Measurements from ENCODE around the gene PEBP1. TPM values are rescaled to one million over a fixed set of nuclear protein-coding genes. Genes with fewer than 3 reads are reported as not detected.

Gene PEBP1
- total and polyA plus RNA-seq, 2 of the 8 experiments (the other 6 are each of a cell fraction or from before 2014, with no cell fraction given): 444 to 622 TPM

GRCh38 chr12:118103601-118104382 lies 32.1 kb upstream of the PEBP1 start, which contains the start of gene VSIG10 (continued):
- no peak for TF ChIP-seq MAFK (IDR thresholded peaks at IDR 0.05; ENCODE audit: low read depth, low read length)
- TF ChIP-seq TAF1 (IDR thresholded peaks at IDR 0.05; ENCODE audit: low read depth, low read length): 0 out of 2 replicates have a peak, but pooled peaks have one; percentile 25
- no peak for TF ChIP-seq USF2 (IDR thresholded peaks at IDR 0.05; ENCODE audit: low read length)
- no peak for TF ChIP-seq SIRT6 (IDR thresholded peaks at IDR 0.05; ENCODE audit: low read length)
- no peak for TF ChIP-seq KDM1A (IDR thresholded peaks at IDR 0.05; ENCODE audit: borderline replicate concordance, low read length)
- no peak for TF ChIP-seq GABPA (IDR thresholded peaks at IDR 0.05; ENCODE audit: borderline replicate concordance, insufficient read depth, low read length)
- peak; percentile 62 for TF ChIP-seq KDM4A (IDR thresholded peaks at IDR 0.05; ENCODE audit: low read depth, low read length, severe bottlenecking)
- no peak for TF ChIP-seq CTCF (IDR thresholded peaks at IDR 0.05; ENCODE audit: control extremely low read depth in 1 of 3, insufficient read depth in 1 of 3, low read depth in 1 of 3, low read length in 3 of 3)
- TF ChIP-seq KDM5A (IDR thresholded peaks at IDR 0.05; ENCODE audit: low read length): no peak
- TF ChIP-seq POLR2AphosphoS5 (IDR thresholded peaks at IDR 0.05; ENCODE audit: low read depth, low read length): peak; percentile 12; the same call in 1 of the 2 replicates
- no peak; a peak in 1 of 3 replicates for TF ChIP-seq POLR2A (IDR thresholded peaks at IDR 0.05; ENCODE audit: control extremely low read depth in 1 of 2, low read depth in 2 of 2, low read length in 2 of 2)
- no peak for TF ChIP-seq SP1 (IDR thresholded peaks at IDR 0.05; ENCODE audit: low read depth, low read length)
- TF ChIP-seq RAD21 (IDR thresholded peaks at IDR 0.05 in 1 of 2, conservative IDR thresholded peaks at IDR 0.05 in 1 of 2; ENCODE audit: low read depth in 2 of 2, low read length in 2 of 2): no peak
- TF ChIP-seq GTF2F1 (IDR thresholded peaks at IDR 0.05; ENCODE audit: borderline replicate concordance, low read depth, low read length): no peak
- TF ChIP-seq HDAC6 (IDR thresholded peaks at IDR 0.05; ENCODE audit: low read depth, low read length): no peak
- TF ChIP-seq E2F6 (IDR thresholded peaks at IDR 0.05): peak; percentile 35
- TF ChIP-seq SP2 (IDR thresholded peaks at IDR 0.05; ENCODE audit: low read length): no peak
